ENCODE data around the gene SMG6. TPM values are rescaled to one million over a fixed set of nuclear protein-coding genes. Genes with fewer than 3 reads are reported as not detected.
A peak's percentile ranks its signal among the peaks of the same experiment; 100 is the strongest.

SMG6 gene
- total RNA-seq, 1 donor from 2014 or later = 43.0 TPM

DNA sequence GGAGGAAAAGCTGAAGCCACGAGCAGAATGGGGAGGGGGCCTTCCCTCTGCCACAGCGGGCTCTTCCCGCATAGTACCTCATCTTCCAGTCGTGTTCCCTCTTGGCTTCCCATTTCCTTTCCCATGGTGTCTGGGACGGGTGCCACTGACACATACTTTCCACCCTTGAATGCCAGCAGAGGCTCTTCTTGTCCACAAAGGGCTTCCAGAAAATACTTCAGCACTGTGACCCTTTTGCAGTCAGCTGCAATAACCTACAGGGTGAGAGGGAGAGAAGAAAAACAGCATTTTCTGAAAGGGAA, 218.0 kb downstream of the SMG6 start:
- Mint-ChIP-seq H3K27me3 (ENCODE audit: low read depth) (no peaks in the 10 kb centered on the region), H3K4me3 (ENCODE audit: low read depth) (no peak overlapping the region), H3K4me1 (ENCODE audit: low read depth) (peaks cover 92% of the 10 kb centered on the region), H3K9me3 (no peaks in the 10 kb centered on the region), H3K36me3 (ENCODE audit: low read depth) (peaks cover 50% of the 10 kb centered on the region), H3K27ac (peak overlapping the region; percentile 5)
- intact Hi-C loops (cut with micrococcal nuclease) = loop anchor here (10.0 kb wide), 1 partner anchor 49 kb away; no protein-coding TSS in a partner anchor
- DNase-seq (ENCODE audit: low spot score) = no peak

DNA sequence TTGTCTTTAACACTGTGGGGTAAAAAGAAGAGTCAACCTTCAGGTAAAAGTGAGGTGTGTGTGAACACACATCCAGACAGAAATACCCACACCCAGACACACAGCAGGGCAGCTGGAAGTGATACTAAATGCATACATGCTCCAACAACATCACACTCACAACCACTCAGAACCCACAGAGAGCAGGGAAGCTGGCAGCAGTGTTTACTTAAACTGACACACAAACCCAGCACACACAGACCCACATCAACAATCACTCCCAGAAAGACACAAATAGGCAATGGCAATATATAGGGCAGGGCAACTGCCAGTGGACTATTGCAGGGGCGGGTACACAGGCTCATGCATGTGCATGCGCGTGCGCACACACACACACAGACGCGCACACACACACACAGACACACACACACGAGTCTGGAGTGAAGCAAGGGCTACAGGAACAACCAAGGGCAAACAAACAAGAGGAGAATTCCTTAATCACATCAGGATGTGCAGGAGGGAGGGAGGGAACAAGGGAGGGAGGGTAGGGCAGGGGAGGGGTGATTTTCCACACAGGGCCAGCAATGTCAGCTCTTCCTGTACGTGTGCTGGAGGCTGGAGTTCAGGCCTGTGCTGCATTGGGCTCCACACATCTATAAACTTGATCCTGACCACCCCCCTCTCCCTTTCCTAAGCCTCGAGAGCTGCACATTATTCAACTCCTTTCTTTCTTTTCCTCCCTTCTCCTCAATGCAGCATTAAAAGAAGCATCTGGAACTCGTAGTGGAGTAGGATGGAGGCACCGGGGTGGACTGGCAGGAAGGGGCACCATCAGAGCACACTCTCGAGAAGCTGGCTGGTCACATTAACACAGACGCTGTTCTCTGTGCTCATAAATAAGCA, 218.6 kb downstream of the SMG6 start:
- intact Hi-C loops (cut with micrococcal nuclease) = loop anchor here (10.0 kb wide), 1 partner anchor 50 kb away; no protein-coding TSS in a partner anchor
- Mint-ChIP-seq H3K36me3 (ENCODE audit: low read depth) (peaks cover 52% of the 10 kb centered on the region), H3K4me3 (ENCODE audit: low read depth) (no peak overlapping the region), H3K27ac (peak overlapping the region; percentile 70), H3K9me3 (no peaks in the 10 kb centered on the region), H3K27me3 (ENCODE audit: low read depth) (no peaks in the 10 kb centered on the region), H3K4me1 (ENCODE audit: low read depth) (peaks cover 87% of the 10 kb centered on the region)
- DNase-seq (ENCODE audit: low spot score) = no peak

DNA sequence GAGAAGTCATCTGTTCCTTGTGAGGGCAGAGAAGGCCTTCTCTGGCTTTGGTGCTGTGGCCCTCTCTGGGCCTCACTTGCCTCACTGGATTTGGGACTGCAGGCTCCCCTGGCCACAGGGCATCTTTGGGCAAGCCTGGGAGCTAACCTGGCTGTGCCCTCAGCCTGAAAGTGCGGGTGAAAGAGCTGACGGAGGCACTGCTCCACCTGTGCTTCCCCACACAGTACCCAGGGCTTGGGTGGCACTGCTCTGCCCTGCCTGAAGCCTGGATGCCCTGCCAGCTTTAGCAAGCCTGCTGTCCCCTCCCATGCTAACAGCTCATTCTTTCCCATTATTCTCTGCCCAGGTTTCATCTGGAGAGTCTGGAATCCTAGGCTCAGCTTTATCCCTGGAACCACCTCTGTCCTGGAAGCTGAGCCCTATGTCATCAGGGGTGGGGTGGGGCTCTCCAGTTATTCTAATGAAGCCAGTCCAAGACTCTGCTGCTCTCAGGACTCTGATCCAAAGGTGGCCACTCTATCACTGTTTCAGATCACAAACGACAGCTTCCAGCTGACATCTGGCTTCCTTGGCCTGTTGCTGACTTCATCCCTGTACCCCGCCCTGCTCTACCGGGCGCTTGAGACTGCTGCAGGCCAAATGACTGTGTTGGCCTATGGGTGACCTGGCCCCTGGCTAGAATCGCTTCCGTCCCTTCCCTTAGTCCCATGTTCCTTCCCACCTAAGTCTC, 219.4 kb downstream of the SMG6 start:
- intact Hi-C loops (cut with micrococcal nuclease) = loop anchor here (10.0 kb wide), 1 partner anchor 51 kb away; no protein-coding TSS in a partner anchor
- Mint-ChIP-seq H3K4me3 (ENCODE audit: low read depth) (peak overlapping the region; percentile 10), H3K9me3 (no peaks in the 10 kb centered on the region), H3K27me3 (ENCODE audit: low read depth) (no peaks in the 10 kb centered on the region), H3K27ac (peak overlapping the region; percentile 70), H3K36me3 (ENCODE audit: low read depth) (peaks cover 57% of the 10 kb centered on the region), H3K4me1 (ENCODE audit: low read depth) (peaks cover 78% of the 10 kb centered on the region)
- DNase-seq (ENCODE audit: low spot score) = no peak

GRCh38 chr17:2083613-2084035, 220.0 kb downstream of the SMG6 start:
- Mint-ChIP-seq H3K4me1 (ENCODE audit: low read depth) (peaks cover 73% of the 10 kb centered on the region), H3K36me3 (ENCODE audit: low read depth) (peaks cover 62% of the 10 kb centered on the region)
- intact Hi-C loops (cut with micrococcal nuclease) = loop anchor here (10.0 kb wide), 1 partner anchor 51 kb away; no protein-coding TSS in a partner anchor

GRCh38 chr17:2082003-2082781, 221.4 kb downstream of the SMG6 start:
- peak overlapping the region; percentile 27 for H3K4me3 Mint-ChIP-seq (ENCODE audit: low read depth)
- peak overlapping the region; percentile 86 for H3K27ac Mint-ChIP-seq

More at GRCh38 chr17:2083613-2084035, 220.0 kb downstream of the SMG6 start:
- no peak overlapping the region for H3K4me3 Mint-ChIP-seq (ENCODE audit: low read depth)
- DNase-seq (ENCODE audit: low spot score) = no peak
- H3K27me3 Mint-ChIP-seq (ENCODE audit: low read depth) = no peaks in the 10 kb centered on the region
- no peaks in the 10 kb centered on the region for H3K9me3 Mint-ChIP-seq
- H3K27ac Mint-ChIP-seq = peak overlapping the region; percentile 67

GRCh38 chr17:2081564-2081963, 222.0 kb downstream of the SMG6 start:
- intact Hi-C loops (cut with micrococcal nuclease) = loop anchor here (10.0 kb wide), 1 partner anchor 53 kb away; no protein-coding TSS in a partner anchor
- DNase-seq (ENCODE audit: low spot score) = no peak
- Mint-ChIP-seq H3K27me3 (ENCODE audit: low read depth) (no peaks in the 10 kb centered on the region), H3K4me3 (ENCODE audit: low read depth) (peak overlapping the region; percentile 27), H3K9me3 (no peaks in the 10 kb centered on the region), H3K36me3 (ENCODE audit: low read depth) (peaks cover 64% of the 10 kb centered on the region), H3K27ac (peak overlapping the region; percentile 86), H3K4me1 (ENCODE audit: low read depth) (peaks cover 56% of the 10 kb centered on the region)

More at GRCh38 chr17:2082003-2082781, 221.4 kb downstream of the SMG6 start:
- Mint-ChIP-seq H3K4me1 (ENCODE audit: low read depth) (peaks cover 60% of the 10 kb centered on the region), H3K36me3 (ENCODE audit: low read depth) (peaks cover 67% of the 10 kb centered on the region), H3K9me3 (no peaks in the 10 kb centered on the region), H3K27me3 (ENCODE audit: low read depth) (no peaks in the 10 kb centered on the region)
- DNase-seq (ENCODE audit: low spot score) = no peak
- intact Hi-C loops (cut with micrococcal nuclease) = loop anchor here (10.0 kb wide), 1 partner anchor 53 kb away; no protein-coding TSS in a partner anchor

- H3K4me1 Mint-ChIP-seq (ENCODE audit: low read depth) = peaks cover 35% of the 10 kb centered on the region
- H3K4me3 Mint-ChIP-seq (ENCODE audit: low read depth) = no peak overlapping the region
- H3K27ac Mint-ChIP-seq = no peak overlapping the region
- no peaks in the 10 kb centered on the region for H3K9me3 Mint-ChIP-seq
- no peak for DNase-seq (ENCODE audit: low spot score)
- H3K27me3 Mint-ChIP-seq (ENCODE audit: low read depth) = no peaks in the 10 kb centered on the region
- H3K36me3 Mint-ChIP-seq (ENCODE audit: low read depth) = peaks cover 64% of the 10 kb centered on the region
- intact Hi-C loops (cut with micrococcal nuclease) = no loop called here
Measured at GRCh38 chr17:2077040-2077439, 226.5 kb downstream of the SMG6 start.

DNA sequence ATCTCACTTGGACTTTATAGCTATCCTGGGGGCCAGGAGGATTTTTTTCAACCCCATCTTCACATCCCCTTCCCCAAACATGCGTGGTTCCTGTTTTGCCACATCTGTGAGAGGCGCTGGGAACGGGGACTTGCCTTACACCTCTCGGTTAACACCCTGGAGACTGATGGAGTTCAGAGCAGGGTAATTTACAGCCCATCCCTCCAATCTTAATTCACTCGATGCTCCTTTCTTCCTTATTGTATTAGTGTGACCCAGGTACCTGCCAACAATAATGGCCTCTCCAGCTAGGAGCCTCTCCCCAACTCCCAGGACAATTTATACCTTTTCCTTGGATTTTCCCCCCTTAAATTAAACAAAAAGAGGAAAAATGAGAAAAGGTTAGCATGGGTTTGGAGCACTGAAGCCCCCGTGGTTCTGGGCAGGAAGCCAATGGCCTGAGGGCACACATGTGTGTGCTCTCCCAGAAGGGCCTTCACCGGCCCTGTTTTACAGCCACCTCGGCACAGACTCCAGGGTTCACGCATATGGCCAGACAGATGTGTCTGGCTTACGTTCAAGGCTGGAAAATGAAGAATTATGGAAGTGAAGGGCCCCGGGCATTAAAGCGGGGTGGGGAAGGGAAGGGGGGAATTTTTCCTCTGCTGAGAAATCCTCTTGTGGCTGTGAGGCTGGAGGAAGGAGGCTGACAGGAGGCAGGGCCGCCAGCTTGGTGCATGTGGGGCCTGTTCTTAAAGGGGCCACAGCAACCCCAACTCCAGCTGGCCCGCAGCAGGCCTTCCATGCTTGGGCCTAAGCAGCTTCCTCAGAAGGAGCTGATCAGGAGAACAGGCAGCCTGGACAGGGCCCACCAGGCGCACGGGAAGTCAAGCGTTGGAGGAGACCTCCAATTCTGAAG, 227.2 kb downstream of the SMG6 start:
- Mint-ChIP-seq H3K4me1 (ENCODE audit: low read depth) (peaks cover 35% of the 10 kb centered on the region), H3K4me3 (ENCODE audit: low read depth) (no peak overlapping the region), H3K27me3 (ENCODE audit: low read depth) (no peaks in the 10 kb centered on the region), H3K27ac (peak overlapping the region; percentile 28), H3K36me3 (ENCODE audit: low read depth) (peaks cover 64% of the 10 kb centered on the region), H3K9me3 (no peaks in the 10 kb centered on the region)
- intact Hi-C loops (cut with micrococcal nuclease) = no loop called here
- DNase-seq (ENCODE audit: low spot score) = no peak

GRCh38 chr17:2075336-2076086, 228.1 kb downstream of the SMG6 start:
- no peak for DNase-seq (ENCODE audit: low spot score)
- no peaks in the 10 kb centered on the region for H3K27me3 Mint-ChIP-seq (ENCODE audit: low read depth)

GRCh38 chr17:2074919-2075318, 228.7 kb downstream of the SMG6 start:
- intact Hi-C loops (cut with micrococcal nuclease) = no loop called here
- Mint-ChIP-seq H3K27me3 (ENCODE audit: low read depth) (no peaks in the 10 kb centered on the region), H3K36me3 (ENCODE audit: low read depth) (peaks cover 66% of the 10 kb centered on the region), H3K27ac (no peak overlapping the region), H3K4me3 (ENCODE audit: low read depth) (no peak overlapping the region), H3K9me3 (no peaks in the 10 kb centered on the region), H3K4me1 (ENCODE audit: low read depth) (peaks cover 44% of the 10 kb centered on the region)
- DNase-seq (ENCODE audit: low spot score) = no peak

More at GRCh38 chr17:2075336-2076086, 228.1 kb downstream of the SMG6 start:
- no peak overlapping the region for H3K4me3 Mint-ChIP-seq (ENCODE audit: low read depth)
- H3K9me3 Mint-ChIP-seq = no peaks in the 10 kb centered on the region
- H3K36me3 Mint-ChIP-seq (ENCODE audit: low read depth) = peaks cover 64% of the 10 kb centered on the region
- peaks cover 39% of the 10 kb centered on the region for H3K4me1 Mint-ChIP-seq (ENCODE audit: low read depth)
- no peak overlapping the region for H3K27ac Mint-ChIP-seq
- intact Hi-C loops (cut with micrococcal nuclease) = no loop called here

Data from activated T-helper 2 cell treated with anti-CD3 and anti-CD28 coated beads, Interferon-gamma antibody, Interleukin-2, Interleukin-4, amounts not matched to agents 10 μg/mL and 5 μg/mL and 100 μg/mL, durations not matched to agents 14 hours and 24 hours and 36 hours (primary cell).